Memory B cell (primary cell): ENCODE measurements around the gene IL1RAPL1.

Experiments used
- ATAC-seq: fragments of 150-1000 bp; cut with Tn5 transposase; 2 replicates; pipeline ENCODE4 v1.10.0; 2021; ENCODE audit warnings: low read depth, mild to moderate bottlenecking, moderate library complexity
- DNase-seq, 2 donors: peaks; one replicate each; pipeline ENCODE4 v3.0.0; 2022; ENCODE audit warnings: low spot score in 2 of 2
- H3K27ac Mint-ChIP-seq: one replicate; pipeline ENCODE4 v1.8.0; 2022; ENCODE audit warnings: mild to moderate bottlenecking, moderate library complexity, mixed read lengths
- H3K27me3 Mint-ChIP-seq: one replicate; pipeline ENCODE4 v1.8.0; 2022; ENCODE audit warnings: mixed read lengths
- H3K36me3 Mint-ChIP-seq: one replicate; pipeline ENCODE4 v1.8.0; 2022; ENCODE audit warnings: mild to moderate bottlenecking, mixed read lengths
- H3K4me1 Mint-ChIP-seq: one replicate; pipeline ENCODE4 v1.8.0; 2022; ENCODE audit warnings: mixed read lengths
- H3K4me3 Mint-ChIP-seq: one replicate; pipeline ENCODE4 v1.8.0; 2022; ENCODE audit warnings: mild to moderate bottlenecking, moderate library complexity, mixed read lengths
- H3K9me3 Mint-ChIP-seq: one replicate; pipeline ENCODE4 v1.8.0; 2022; ENCODE audit warnings: mixed read lengths

Gene IL1RAPL1

GRCh38 chrX:29913647-29914046, 1326.4 kb downstream of the IL1RAPL1 start:
- H3K27me3 Mint-ChIP-seq, result no peaks in the 10 kb centered on the region

DNA sequence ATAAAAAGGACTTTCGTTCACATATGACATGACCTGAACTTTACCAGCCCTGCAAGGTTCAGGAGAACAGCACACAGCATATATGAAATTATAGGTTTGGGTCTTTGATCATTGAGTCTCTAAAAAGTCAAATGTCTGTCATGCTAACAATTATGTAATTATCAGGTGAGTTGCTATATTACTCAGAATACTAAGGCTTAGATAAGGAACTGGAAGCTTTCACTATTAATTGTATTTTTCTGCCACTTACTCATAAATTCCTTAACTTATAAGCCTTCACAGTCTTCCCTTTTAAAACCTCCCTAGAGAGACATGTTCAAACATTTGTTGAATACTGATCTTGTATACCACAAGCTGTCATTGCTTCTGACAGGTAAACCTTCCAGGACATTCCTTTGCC, 1335.4 kb downstream of the IL1RAPL1 start:
- no peaks in the 10 kb centered on the region for H3K4me1 Mint-ChIP-seq
- no peaks in the 10 kb centered on the region for H3K9me3 Mint-ChIP-seq
- H3K27ac Mint-ChIP-seq, result no peak overlapping the region
- no peaks in the 10 kb centered on the region for H3K36me3 Mint-ChIP-seq
- DNase-seq (no peak), ATAC-seq (no peak)
- no peaks in the 10 kb centered on the region for H3K27me3 Mint-ChIP-seq
- no peak overlapping the region for H3K4me3 Mint-ChIP-seq

More at GRCh38 chrX:29913647-29914046, 1326.4 kb downstream of the IL1RAPL1 start:
- Mint-ChIP-seq H3K9me3 (peaks cover 5% of the 10 kb centered on the region), H3K4me1 (no peaks in the 10 kb centered on the region), H3K36me3 (no peaks in the 10 kb centered on the region), H3K4me3 (no peak overlapping the region), H3K27ac (no peak overlapping the region)
- DNase-seq (no peak), ATAC-seq (no peak)

GRCh38 chrX:29926056-29926455, 1338.8 kb downstream of the IL1RAPL1 start:
- Mint-ChIP-seq H3K9me3 (no peaks in the 10 kb centered on the region), H3K4me1 (no peaks in the 10 kb centered on the region), H3K4me3 (no peak overlapping the region), H3K27ac (no peak overlapping the region), H3K36me3 (no peaks in the 10 kb centered on the region), H3K27me3 (no peaks in the 10 kb centered on the region)
- ATAC-seq (no peak), DNase-seq (no peak)

DNA sequence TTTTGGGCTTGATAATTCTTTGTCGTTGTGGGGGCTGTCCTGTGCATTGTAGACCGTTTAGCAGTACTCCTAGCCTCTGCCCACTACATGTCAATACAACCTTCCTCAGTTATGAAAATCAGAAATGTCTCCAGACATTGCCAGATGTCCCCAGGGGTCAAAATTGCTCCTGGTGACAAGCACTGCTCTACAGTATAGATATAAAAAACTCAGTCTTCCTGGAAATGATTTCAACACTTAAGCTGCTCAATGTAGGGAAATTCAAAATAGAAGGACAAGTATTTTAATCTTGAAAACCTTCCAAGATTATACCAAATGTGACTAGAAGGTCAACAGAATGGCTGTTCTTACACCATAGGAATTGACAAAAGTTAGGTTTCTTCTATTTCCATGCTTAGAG, 1339.4 kb downstream of the IL1RAPL1 start:
- H3K27me3 Mint-ChIP-seq, result no peaks in the 10 kb centered on the region
- ATAC-seq (no peak), DNase-seq (no peak)
- H3K4me1 Mint-ChIP-seq, result no peaks in the 10 kb centered on the region
- no peak overlapping the region for H3K27ac Mint-ChIP-seq
- no peaks in the 10 kb centered on the region for H3K9me3 Mint-ChIP-seq
- H3K36me3 Mint-ChIP-seq, result no peaks in the 10 kb centered on the region
- H3K4me3 Mint-ChIP-seq, result no peak overlapping the region

DNA sequence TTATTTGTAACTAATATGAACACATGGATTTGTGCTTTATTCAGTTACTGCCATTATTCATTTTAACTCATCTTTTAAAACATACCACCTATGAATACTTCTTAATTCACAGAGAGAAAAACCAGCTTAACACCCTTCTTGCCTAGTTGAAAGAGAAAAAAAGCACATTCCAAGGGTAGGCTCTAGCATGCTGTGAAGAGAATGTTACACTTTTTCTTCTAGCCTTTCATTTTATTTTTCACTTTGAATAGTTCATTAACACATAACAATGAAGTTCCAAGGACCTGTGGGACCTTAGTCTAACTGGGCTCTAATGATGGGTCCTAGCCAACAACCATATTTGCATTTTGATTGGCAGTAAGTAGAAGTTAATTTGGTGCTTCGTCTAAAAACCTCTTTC, 1348.2 kb downstream of the IL1RAPL1 start:
- Mint-ChIP-seq H3K27ac (no peak overlapping the region), H3K36me3 (no peaks in the 10 kb centered on the region), H3K4me3 (no peak overlapping the region), H3K4me1 (no peaks in the 10 kb centered on the region), H3K27me3 (no peaks in the 10 kb centered on the region), H3K9me3 (no peaks in the 10 kb centered on the region)
- no peak for ATAC-seq
- no peak for DNase-seq

DNA sequence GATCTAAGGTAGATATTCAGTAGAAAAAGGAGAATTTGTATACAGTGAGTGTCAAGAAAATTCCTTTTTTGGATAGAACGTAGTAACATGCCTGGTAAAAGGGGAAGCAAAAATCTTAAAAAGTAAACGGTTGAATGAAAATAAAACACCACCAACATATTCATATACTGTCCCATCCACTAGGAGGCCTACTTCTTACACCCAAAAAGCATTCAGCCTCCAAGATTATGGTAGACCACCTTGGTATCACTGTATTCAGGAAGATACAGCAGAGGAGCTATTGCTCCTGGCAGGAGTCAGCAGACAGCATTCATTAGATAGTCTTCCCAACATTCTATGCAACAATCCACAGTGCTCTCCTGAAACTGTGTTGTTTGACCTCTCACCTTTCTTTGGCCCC, 1353.5 kb downstream of the IL1RAPL1 start:
- no peaks in the 10 kb centered on the region for H3K4me1 Mint-ChIP-seq
- no peaks in the 10 kb centered on the region for H3K9me3 Mint-ChIP-seq
- H3K4me3 Mint-ChIP-seq, result no peak overlapping the region
- DNase-seq (no peak), ATAC-seq (no peak)
- no peaks in the 10 kb centered on the region for H3K27me3 Mint-ChIP-seq
- H3K36me3 Mint-ChIP-seq, result no peaks in the 10 kb centered on the region
- H3K27ac Mint-ChIP-seq, result no peak overlapping the region

DNA sequence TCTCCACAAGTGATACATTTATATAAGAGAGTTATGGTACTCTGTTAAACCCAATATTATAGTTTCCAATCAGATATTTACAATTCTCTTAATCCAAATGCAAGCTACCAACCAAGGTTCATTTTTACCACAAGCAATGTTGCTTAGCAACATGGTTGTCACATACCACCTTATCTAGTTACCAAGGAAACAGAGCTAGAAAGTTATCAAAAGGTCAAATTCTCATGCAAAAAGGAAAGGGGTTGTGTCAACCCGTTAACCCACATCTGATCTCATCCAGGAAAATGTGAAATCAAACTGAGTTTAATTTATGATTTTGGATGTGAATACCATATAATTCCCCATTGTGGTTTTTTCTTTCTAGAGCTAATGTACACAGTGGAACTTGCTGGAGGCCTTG, 1354.0 kb downstream of the IL1RAPL1 start:
- Mint-ChIP-seq H3K4me3 (no peak overlapping the region), H3K4me1 (no peaks in the 10 kb centered on the region), H3K36me3 (no peaks in the 10 kb centered on the region), H3K9me3 (no peaks in the 10 kb centered on the region), H3K27me3 (no peaks in the 10 kb centered on the region), H3K27ac (no peak overlapping the region)
- ATAC-seq (no peak), DNase-seq (no peak)

DNA sequence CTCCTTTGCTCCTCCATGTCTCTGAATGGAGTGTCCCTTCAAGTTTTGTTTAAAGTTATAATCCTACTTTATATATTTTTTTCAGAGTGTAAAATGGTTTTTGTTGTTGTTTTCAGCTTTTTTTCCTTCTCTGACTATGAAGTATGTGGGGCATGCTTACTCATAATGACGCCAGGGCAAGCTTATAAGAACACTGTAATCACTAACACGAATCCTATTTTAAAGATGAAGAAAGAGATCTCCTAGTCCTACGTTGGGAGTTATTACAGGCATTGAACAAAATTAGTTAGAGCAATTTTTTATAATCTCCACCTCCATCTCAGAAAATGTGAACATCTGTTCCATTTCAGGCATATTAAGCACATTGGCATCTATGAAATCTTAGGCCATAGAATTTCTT, 1360.0 kb downstream of the IL1RAPL1 start:
- Mint-ChIP-seq H3K27me3 (no peaks in the 10 kb centered on the region), H3K4me1 (no peaks in the 10 kb centered on the region), H3K4me3 (no peak overlapping the region), H3K9me3 (no peaks in the 10 kb centered on the region), H3K36me3 (no peaks in the 10 kb centered on the region), H3K27ac (no peak overlapping the region)
- DNase-seq (no peak), ATAC-seq (no peak)

DNA sequence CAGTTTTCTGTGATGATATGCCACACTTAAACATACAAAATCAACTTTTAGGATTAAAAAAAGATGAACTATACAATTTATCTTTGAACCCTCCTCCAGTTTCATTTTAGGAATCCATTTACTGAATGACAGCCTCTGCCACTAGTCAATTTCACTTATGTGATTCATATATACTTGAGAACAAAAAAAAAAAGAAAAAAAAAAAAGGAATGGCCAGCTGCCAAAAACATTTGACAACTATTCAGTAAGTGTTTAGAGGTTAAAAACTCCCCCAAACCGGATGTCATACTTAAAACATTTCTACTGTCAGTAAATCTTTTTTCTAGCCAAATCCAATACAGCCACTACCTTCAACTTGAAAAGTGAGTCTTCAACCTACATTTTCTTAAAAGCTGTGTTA, 1361.4 kb downstream of the IL1RAPL1 start:
- H3K27me3 Mint-ChIP-seq, result no peaks in the 10 kb centered on the region

GRCh38 chrX:29952016-29952415, 1364.8 kb downstream of the IL1RAPL1 start:
- Mint-ChIP-seq H3K36me3 (no peaks in the 10 kb centered on the region), H3K4me1 (no peaks in the 10 kb centered on the region), H3K27me3 (no peaks in the 10 kb centered on the region), H3K27ac (no peak overlapping the region), H3K9me3 (no peaks in the 10 kb centered on the region), H3K4me3 (no peak overlapping the region)
- DNase-seq (no peak), ATAC-seq (no peak)

More for the DNA sequence above, 1361.4 kb downstream of the IL1RAPL1 start:
- Mint-ChIP-seq H3K4me1 (no peaks in the 10 kb centered on the region), H3K9me3 (no peaks in the 10 kb centered on the region), H3K4me3 (no peak overlapping the region), H3K27ac (no peak overlapping the region), H3K36me3 (no peaks in the 10 kb centered on the region)
- DNase-seq (no peak), ATAC-seq (no peak)

- no peak for DNase-seq
- ATAC-seq, result no peak
- no peak overlapping the region for H3K27ac Mint-ChIP-seq
- no peaks in the 10 kb centered on the region for H3K36me3 Mint-ChIP-seq
- H3K4me1 Mint-ChIP-seq, result no peaks in the 10 kb centered on the region
- H3K27me3 Mint-ChIP-seq, result no peaks in the 10 kb centered on the region
- no peaks in the 10 kb centered on the region for H3K9me3 Mint-ChIP-seq
- no peak overlapping the region for H3K4me3 Mint-ChIP-seq
Observed at GRCh38 chrX:29962061-29962460, 1374.8 kb downstream of the IL1RAPL1 start.

DNA sequence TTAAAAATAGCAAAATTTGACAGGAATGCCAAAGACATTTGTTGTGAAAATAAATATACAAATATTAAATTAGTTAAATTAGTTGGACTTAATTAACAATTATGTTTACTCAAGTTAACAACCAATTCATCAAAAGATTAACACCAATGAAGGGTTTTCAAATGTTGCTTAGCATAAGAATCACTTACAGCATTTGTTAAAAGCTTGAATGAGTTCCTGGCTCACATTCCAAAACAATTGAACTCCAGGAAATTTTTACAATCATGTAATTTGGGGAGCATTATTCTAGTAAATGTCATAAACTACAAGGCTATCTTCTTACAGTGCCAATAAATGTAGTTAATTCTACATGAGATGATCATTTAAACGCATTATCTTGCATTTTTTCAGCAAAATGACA, 1378.4 kb downstream of the IL1RAPL1 start:
- no peaks in the 10 kb centered on the region for H3K9me3 Mint-ChIP-seq
- H3K36me3 Mint-ChIP-seq, result no peaks in the 10 kb centered on the region
- H3K27me3 Mint-ChIP-seq, result no peaks in the 10 kb centered on the region
- no peak for DNase-seq
- no peak overlapping the region for H3K27ac Mint-ChIP-seq
- no peak overlapping the region for H3K4me3 Mint-ChIP-seq
- no peaks in the 10 kb centered on the region for H3K4me1 Mint-ChIP-seq
- ATAC-seq, result no peak

DNA sequence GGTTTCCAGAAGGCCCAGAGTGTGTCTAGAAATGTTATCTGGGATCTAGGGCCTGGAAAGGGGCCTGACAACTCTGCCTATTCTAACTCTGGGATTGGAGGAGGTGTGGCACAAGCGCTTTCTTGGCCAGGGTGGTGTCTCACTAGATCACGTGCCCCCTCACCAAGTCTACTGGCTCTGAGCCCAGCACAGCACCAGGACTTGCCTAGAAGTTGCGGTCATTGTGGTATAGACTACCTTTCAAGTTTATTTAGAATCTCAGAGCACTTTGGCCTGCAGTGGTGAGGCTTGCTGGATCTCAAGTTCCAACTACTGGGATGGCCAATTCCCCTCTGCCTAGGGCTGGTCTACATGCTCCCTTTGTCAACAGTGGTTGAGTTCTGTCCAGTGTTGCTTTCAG, 1404.8 kb downstream of the IL1RAPL1 start:
- Mint-ChIP-seq H3K36me3 (no peaks in the 10 kb centered on the region), H3K9me3 (no peaks in the 10 kb centered on the region), H3K27ac (no peak overlapping the region), H3K4me3 (no peak overlapping the region), H3K27me3 (no peaks in the 10 kb centered on the region), H3K4me1 (no peaks in the 10 kb centered on the region)
- DNase-seq (no peak), ATAC-seq (no peak)

DNA sequence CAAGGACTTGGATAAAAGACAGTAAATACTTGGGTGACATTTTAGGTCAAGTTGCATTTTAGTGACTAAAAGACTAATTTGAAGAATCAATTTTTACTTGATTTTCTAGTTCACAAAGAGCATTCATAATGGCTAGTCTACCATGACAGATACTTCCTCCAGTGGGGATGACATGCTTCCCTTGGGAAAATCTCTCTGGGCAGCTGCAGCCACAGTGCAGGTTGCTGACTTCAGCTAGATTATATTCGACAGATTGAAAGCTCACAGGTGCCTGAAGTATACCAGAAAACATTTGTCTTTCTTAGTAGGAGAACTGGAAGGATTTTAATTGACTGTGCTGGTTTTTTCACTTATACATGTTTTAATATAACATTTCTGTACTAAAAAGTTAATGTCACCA, 1418.6 kb downstream of the IL1RAPL1 start:
- Mint-ChIP-seq H3K27me3 (no peaks in the 10 kb centered on the region), H3K27ac (no peak overlapping the region), H3K4me1 (no peaks in the 10 kb centered on the region), H3K4me3 (no peak overlapping the region), H3K36me3 (no peaks in the 10 kb centered on the region), H3K9me3 (peaks cover 1% of the 10 kb centered on the region)
- DNase-seq, result no peak
- no peak for ATAC-seq
